Erythroblast (primary cell): ENCODE data around the gene ARPC1B.

ENCODE experiments used
- GATA1 ChIP-seq: IDR thresholded peaks from 2 replicates; pipeline ENCODE4 v1.6.1; 2011; ENCODE audit warnings: low read depth, mild to moderate bottlenecking, control low read depth, low read length, moderate library complexity
- POLR2A ChIP-seq: IDR thresholded peaks from 2 replicates; pipeline ENCODE4 v1.6.1; 2011; ENCODE audit warnings: mild to moderate bottlenecking, low read length

GRCh38 chr7:99392046-99392445 is 17.5 kb downstream of the ARPC1B start:
- TF ChIP-seq POLR2A (no peak), GATA1 (no peak)
